CD14-positive monocyte (primary cell): Measurements from ENCODE around the gene GCA. TPM values are rescaled to one million over a fixed set of nuclear protein-coding genes. Genes with fewer than 3 reads are reported as not detected.

ENCODE experiments used
- DNase-seq, 3 donors: peaks; one replicate each; pipeline ENCODE4 v3.0.0-alpha.2; 2011 to 2022
- H2AFZ ChIP-seq: 2 replicates; pipeline ENCODE4 v1.6.0; 2012; ENCODE audit warnings: mild to moderate bottlenecking, low read depth, low read length, inconsistent platforms; ENCODE audit not compliant: insufficient read depth, poor library complexity, severe bottlenecking
- H3K27ac ChIP-seq, 2 donors: 1 replicate in 1 of 2; 2 replicates in 1 of 2; pipeline ENCODE4 v1.5.1; 2012 to 2013; ENCODE audit warnings: low read length in 2 of 2, control low read depth in 1 of 2, inconsistent platforms in 1 of 2, low read depth in 1 of 2, mild to moderate bottlenecking in 1 of 2
- H3K27me3 ChIP-seq, 2 donors: one replicate each; pipeline versions ENCODE4 v1.6.0 to v1.6.1; 2011 to 2013; ENCODE audit warnings: low read length in 2 of 2; ENCODE audit not compliant: control insufficient read depth in 2 of 2, insufficient read depth in 2 of 2
- H3K36me3 ChIP-seq, 2 donors: replicated peaks in 1 of 2; 1 replicate in 1 of 2; 2 replicates in 1 of 2; pipeline versions ENCODE4 v1.5.1 to v1.6.1; 2012 to 2013; ENCODE audit warnings: low read length in 2 of 2, control low read depth in 1 of 2, inconsistent platforms in 1 of 2, mild to moderate bottlenecking in 1 of 2; ENCODE audit not compliant: insufficient read depth in 2 of 2, control insufficient read depth in 1 of 2
- H3K4me1 ChIP-seq, 2 donors: 1 replicate in 1 of 2; 2 replicates in 1 of 2; pipeline versions ENCODE4 v1.5.1 to v1.6.1; 2012 to 2013; ENCODE audit warnings: low read length in 2 of 2, control low read depth in 1 of 2, inconsistent platforms in 1 of 2, mild to moderate bottlenecking in 1 of 2, moderate library complexity in 1 of 2; ENCODE audit not compliant: insufficient read depth in 2 of 2, control insufficient read depth in 1 of 2
- H3K4me2 ChIP-seq: replicated peaks from 2 replicates; pipeline ENCODE3; 2012; ENCODE audit warnings: low read length, moderate library complexity, mild to moderate bottlenecking; ENCODE audit not compliant: poor library complexity, severe bottlenecking; ENCODE audit errors: extremely low read depth
- H3K4me3 ChIP-seq, 3 experiments: fragments of 200-600 bp in 1 of 3; sonication (generic) in 1 of 3; replicated peaks in 1 of 3; 1 replicate in 2 of 3; 2 replicates in 1 of 3; pipeline ENCODE4 v1.5.1; 2011 to 2013; ENCODE audit warnings: low read length in 3 of 3, mild to moderate bottlenecking in 3 of 3, control low read depth in 2 of 3, low read depth in 2 of 3, inconsistent platforms in 1 of 3, moderate library complexity in 1 of 3
- H3K79me2 ChIP-seq: 2 replicates; pipeline ENCODE4 v1.6.0; 2012; ENCODE audit warnings: mild to moderate bottlenecking, control low read depth, inconsistent platforms, low read length, moderate library complexity; ENCODE audit not compliant: insufficient read depth
- H3K9ac ChIP-seq: 2 replicates; pipeline ENCODE4 v1.6.0; 2017; ENCODE audit warnings: low read length, mild to moderate bottlenecking; ENCODE audit not compliant: insufficient read depth, poor library complexity, severe bottlenecking
- H3K9me3 ChIP-seq, 2 donors: replicated peaks in 1 of 2; 1 replicate in 1 of 2; 2 replicates in 1 of 2; pipeline versions ENCODE4 v1.5.1 to v1.6.1; 2012 to 2013; ENCODE audit warnings: low read length in 2 of 2, control low read depth in 1 of 2; ENCODE audit not compliant: control insufficient read depth in 1 of 2, insufficient read depth in 1 of 2
- H4K20me1 ChIP-seq: 2 replicates; pipeline ENCODE4 v1.6.0; 2012; ENCODE audit warnings: mild to moderate bottlenecking, low read length, control low read depth, moderate library complexity; ENCODE audit not compliant: insufficient read depth
- H3K27ac Mint-ChIP-seq, 7 donors: one replicate each; pipeline ENCODE4 v1.8.0; 2020; ENCODE audit warnings: mild to moderate bottlenecking in 7 of 7, mixed read lengths in 7 of 7, moderate library complexity in 6 of 7, inconsistent platforms in 2 of 7
- H3K27me3 Mint-ChIP-seq, 3 donors: one replicate each; pipeline ENCODE4 v1.8.0; 2021 to 2022; ENCODE audit warnings: low read depth in 3 of 3, mild to moderate bottlenecking in 3 of 3, mixed read lengths in 3 of 3, moderate library complexity in 3 of 3, inconsistent platforms in 1 of 3
- H3K36me3 Mint-ChIP-seq, 2 donors: one replicate each; pipeline ENCODE4 v1.8.0; 2020; ENCODE audit warnings: mixed read lengths in 2 of 2, inconsistent platforms in 1 of 2, mild to moderate bottlenecking in 1 of 2
- H3K4me1 Mint-ChIP-seq: one replicate; pipeline ENCODE4 v1.8.0; 2020; ENCODE audit warnings: mild to moderate bottlenecking, mixed read lengths
- H3K4me3 Mint-ChIP-seq, 2 donors: one replicate each; pipeline ENCODE4 v1.8.0; 2020; ENCODE audit warnings: mild to moderate bottlenecking in 2 of 2, mixed read lengths in 2 of 2, moderate library complexity in 1 of 2
- H3K9me3 Mint-ChIP-seq, 7 donors: one replicate each; pipeline ENCODE4 v1.8.0; 2020 to 2022; ENCODE audit warnings: mixed read lengths in 7 of 7, mild to moderate bottlenecking in 6 of 7, moderate library complexity in 6 of 7, inconsistent platforms in 2 of 7
- CTCF ChIP-seq: fragments of 200-600 bp; IDR thresholded peaks from one replicate; pipeline ENCODE4 v1.8.0; 2022; ENCODE audit warnings: antibody characterized with exemption, mild to moderate bottlenecking
- WGBS: methylation state at CpG from one replicate; pipeline ENCODE4 v1.1.5; 2013; ENCODE audit warnings: missing lambda C conversion rate; ENCODE audit not compliant: insufficient coverage; 5-methylcytosine and 5-hydroxymethylcytosine counted together
- intact Hi-C, 2 donors: fragments of 100-400 bp; cut with micrococcal nuclease; formaldehyde crosslinking; loops; one replicate each; pipeline versions ENCODE4 v1.15.0 to v1.15.1; 2023
- polyA plus RNA-seq, 3 donors: library from polyadenylated mRNA; depleted of rRNA in 1 of 3; unstranded in 2 of 3; stranded (reverse) in 1 of 3; fragments of 300-500 nt in 2 of 3; fragments of >200 nt in 1 of 3; fragmentation: Illumina TruSeq in 2 of 3; gene quantifications; 1 replicate in 2 of 3; 2 replicates in 1 of 3; pipeline ENCODE4 v1.2.3, GENCODE V29; 2012 to 2021

The GCA gene
- polyA plus RNA-seq, 3 donors: 129 to 441 (median 400) TPM

- H3K9me3 ChIP-seq: no peaks in the 10 kb centered on the region
- H4K20me1 ChIP-seq: peaks cover 56% of the 10 kb centered on the region
- H3K79me2 ChIP-seq: peaks cover 19% of the 10 kb centered on the region
- no peak overlapping the region for H3K4me3 ChIP-seq
- peaks cover 47 to 71% of the 10 kb centered on the region in 2 donors for H3K36me3 ChIP-seq
- H2AFZ ChIP-seq: no peak overlapping the region
- H3K4me3 Mint-ChIP-seq: no peak overlapping the region
- no peak for DNase-seq
- H3K9ac ChIP-seq: no peak overlapping the region
- H3K27me3 Mint-ChIP-seq: no peaks in the 10 kb centered on the region
- no peaks in the 10 kb centered on the region for H3K9me3 Mint-ChIP-seq
- peaks cover 11% of the 10 kb centered on the region for H3K4me1 Mint-ChIP-seq
- H3K27me3 ChIP-seq: no peaks in the 10 kb centered on the region
- intact Hi-C loops: no loop called here
- H3K27ac ChIP-seq: no peak overlapping the region
- no peaks in the 10 kb centered on the region for H3K4me1 ChIP-seq
- WGBS: 57% methylated on average over 1 of the region's 3 CpGs
- peaks cover 54 to 62% of the 10 kb centered on the region in 2 donors for H3K36me3 Mint-ChIP-seq
- peak overlapping the region in 2 of 7 donors; percentile 9 to 17 for H3K27ac Mint-ChIP-seq
- no peak for TF ChIP-seq CTCF
- no peak overlapping the region for H3K4me2 ChIP-seq
Measured at GRCh38 chr2:162308747-162309503, 35.0 kb upstream of the GCA start.

GRCh38 chr2:162312853-162313252, 31.1 kb upstream of the GCA start:
- Histone ChIP-seq H3K9me3 (no peaks in the 10 kb centered on the region), H3K4me1 (peaks cover 18 to 32% of the 10 kb centered on the region in 2 donors), H3K9ac (no peak overlapping the region), H3K79me2 (peaks cover 56% of the 10 kb centered on the region), H3K36me3 (peaks cover 20 to 33% of the 10 kb centered on the region in 2 donors), H3K27ac (no peak overlapping the region), H4K20me1 (peaks cover 77% of the 10 kb centered on the region), H3K27me3 (no peaks in the 10 kb centered on the region), H2AFZ (no peak overlapping the region), H3K4me2 (no peak overlapping the region), H3K4me3 (no peak overlapping the region)
- Mint-ChIP-seq H3K4me3 (no peak overlapping the region), H3K36me3 (peaks cover 42% of the 10 kb centered on the region in 2 donors), H3K4me1 (peaks cover 41% of the 10 kb centered on the region), H3K27me3 (no peaks in the 10 kb centered on the region), H3K9me3 (no peaks in the 10 kb centered on the region), H3K27ac (no peak overlapping the region)
- DNase-seq: no peak
- no peak for TF ChIP-seq CTCF
- no CpG with 5 or more reads among the region's 1 CpG for WGBS
- intact Hi-C loops: no loop called here
